Trophoblast cell (in vitro differentiated cells and primary cell): ENCODE results near the gene RPAP3.

ENCODE experiments used
- DNase-seq, 2 donors: peaks; one replicate each; pipeline ENCODE4 v3.0.0-alpha.2; 2016
- H2AFZ ChIP-seq: 2 replicates; pipeline ENCODE4 v1.6.1; 2013; ENCODE audit warnings: low read length, moderate library complexity, mild to moderate bottlenecking; ENCODE audit not compliant: insufficient read depth, poor library complexity
- H2AK5ac ChIP-seq: 2 replicates; pipeline ENCODE4 v1.6.1; 2013; ENCODE audit warnings: mild to moderate bottlenecking, low read length
- H2BK120ac ChIP-seq: 2 replicates; pipeline ENCODE4 v1.6.1; 2013; ENCODE audit warnings: low read length, mild to moderate bottlenecking, moderate library complexity; ENCODE audit not compliant: insufficient read depth, poor library complexity
- H2BK12ac ChIP-seq: 2 replicates; pipeline ENCODE4 v1.6.1; 2013; ENCODE audit warnings: mild to moderate bottlenecking, low read length, moderate library complexity
- H2BK5ac ChIP-seq: 2 replicates; pipeline ENCODE4 v1.6.1; 2013; ENCODE audit warnings: low read length, low read depth, moderate library complexity, mild to moderate bottlenecking; ENCODE audit not compliant: poor library complexity
- H3K14ac ChIP-seq: 2 replicates; pipeline ENCODE4 v1.6.1; 2013; ENCODE audit warnings: mild to moderate bottlenecking, low read length
- H3K18ac ChIP-seq: 2 replicates; pipeline ENCODE4 v1.6.1; 2013; ENCODE audit warnings: mild to moderate bottlenecking, low read length
- H3K23ac ChIP-seq: 2 replicates; pipeline ENCODE4 v1.6.1; 2013; ENCODE audit warnings: low read length
- H3K27ac ChIP-seq: 2 replicates; pipeline ENCODE4 v1.5.1; 2013; ENCODE audit warnings: low read depth, mild to moderate bottlenecking, inconsistent platforms, low read length, moderate library complexity
- H3K27me3 ChIP-seq: 2 replicates; pipeline ENCODE4 v1.6.1; 2013; ENCODE audit warnings: inconsistent platforms, mild to moderate bottlenecking, low read length, moderate library complexity; ENCODE audit not compliant: insufficient read depth
- H3K36me3 ChIP-seq, 2 experiments: 1 replicate in 1 of 2; 2 replicates in 1 of 2; pipeline ENCODE4 v1.6.1; 2013; ENCODE audit warnings: low read length in 2 of 2, mild to moderate bottlenecking in 2 of 2, moderate library complexity in 1 of 2; ENCODE audit not compliant: insufficient read depth in 2 of 2, control insufficient read depth in 1 of 2
- H3K4ac ChIP-seq: 2 replicates; pipeline ENCODE4 v1.6.1; 2013; ENCODE audit warnings: low read depth, mild to moderate bottlenecking, low read length, moderate library complexity
- H3K4me1 ChIP-seq, 2 experiments: 1 replicate in 1 of 2; 2 replicates in 1 of 2; pipeline ENCODE4 v1.6.1; 2013; ENCODE audit warnings: low read length in 2 of 2, mild to moderate bottlenecking in 2 of 2, moderate library complexity in 1 of 2; ENCODE audit not compliant: insufficient read depth in 2 of 2, control insufficient read depth in 1 of 2
- H3K4me2 ChIP-seq: 2 replicates; pipeline ENCODE4 v1.6.1; 2013; ENCODE audit warnings: inconsistent platforms, mild to moderate bottlenecking, low read length, moderate library complexity
- H3K4me3 ChIP-seq: 2 replicates; pipeline ENCODE4 v1.5.1; 2013; ENCODE audit warnings: mild to moderate bottlenecking, low read depth, low read length, inconsistent platforms
- H3K79me1 ChIP-seq: one replicate; pipeline ENCODE4 v1.6.1; 2013; ENCODE audit warnings: low read length
- H3K79me2 ChIP-seq: 2 replicates; pipeline ENCODE4 v1.6.1; 2013; ENCODE audit warnings: low read length, mild to moderate bottlenecking; ENCODE audit not compliant: control insufficient read depth, insufficient read depth, poor library complexity
- H3K9ac ChIP-seq: 2 replicates; pipeline ENCODE4 v1.6.1; 2013; ENCODE audit warnings: mild to moderate bottlenecking, low read length
- H3K9me3 ChIP-seq: 2 replicates; pipeline ENCODE4 v1.6.1; 2013; ENCODE audit warnings: low read depth, mild to moderate bottlenecking, control low read depth, inconsistent platforms, low read length; ENCODE audit not compliant: insufficient read depth
- H4K12ac ChIP-seq: 2 replicates; pipeline ENCODE4 v1.6.1; 2013; ENCODE audit warnings: low read depth, mild to moderate bottlenecking, low read length, moderate library complexity
- H4K8ac ChIP-seq: 2 replicates; pipeline ENCODE4 v1.6.1; 2013; ENCODE audit warnings: low read depth, mild to moderate bottlenecking, low read length, moderate library complexity
- H4K91ac ChIP-seq: one replicate; pipeline ENCODE4 v1.6.1; 2013; ENCODE audit warnings: low read depth, mild to moderate bottlenecking, low read length, moderate library complexity
- WGBS: extraction: QIAGEN DNeasy Blood & Tissue Kit; methylation state at CpG from one replicate; pipeline ENCODE4 v1.1.7; 2013; ENCODE audit warnings: missing lambda C conversion rate; ENCODE audit not compliant: insufficient read length, insufficient coverage; ENCODE audit errors: extremely low coverage; 5-methylcytosine and 5-hydroxymethylcytosine counted together

RPAP3 gene

DNA sequence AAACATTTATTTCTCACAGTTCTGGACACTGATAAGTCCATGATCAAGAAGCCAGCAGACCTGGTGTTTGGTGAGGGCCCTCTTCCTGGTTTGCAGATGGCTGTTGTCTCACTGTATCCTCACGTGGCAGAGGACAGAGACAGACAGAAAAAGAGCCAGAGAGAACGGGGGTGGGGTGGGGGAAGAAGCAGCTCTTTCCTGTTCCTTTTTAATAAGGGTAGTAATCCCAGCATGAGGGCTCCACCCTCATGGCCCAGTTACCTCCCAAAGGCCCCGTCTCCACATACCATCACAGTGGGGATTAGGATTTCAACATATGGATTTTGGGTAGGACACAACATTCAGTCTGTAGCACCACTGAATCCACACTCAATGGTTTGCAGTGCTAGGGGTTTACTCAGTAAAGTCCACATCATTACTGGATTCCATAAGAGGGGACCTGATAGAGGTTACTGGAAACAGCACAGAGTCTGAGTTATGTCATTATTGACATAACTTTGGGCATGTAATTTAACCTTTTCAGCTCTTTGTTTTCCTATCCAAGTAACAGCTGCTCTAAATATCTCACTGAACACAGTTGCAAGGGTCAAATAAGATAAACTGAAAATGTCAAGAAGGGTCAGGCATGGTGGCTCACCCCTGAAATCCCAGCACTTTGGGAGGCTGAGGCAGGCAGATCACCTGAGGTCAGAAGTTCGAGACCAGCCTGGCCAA lies 53.2 kb downstream of the RPAP3 start:
- H3K4me1 ChIP-seq = peaks cover 0 to 4% of the 10 kb centered on the region in 2 experiments
- H3K27ac ChIP-seq = no peak overlapping the region
- H2BK5ac ChIP-seq = no peak overlapping the region
- H3K14ac ChIP-seq = no peak overlapping the region
- H2BK12ac ChIP-seq = no peak overlapping the region
- no peak overlapping the region for H4K12ac ChIP-seq
- H3K27me3 ChIP-seq = no peaks in the 10 kb centered on the region
- H2BK120ac ChIP-seq = no peak overlapping the region
- no peak for DNase-seq
- H3K9ac ChIP-seq = no peak overlapping the region
- no CpG with 5 or more reads among the region's 4 CpGs for WGBS
- H4K91ac ChIP-seq = no peak overlapping the region
- no peak overlapping the region for H4K8ac ChIP-seq
- peaks cover 0 to 5% of the 10 kb centered on the region in 2 experiments for H3K36me3 ChIP-seq
- H2AK5ac ChIP-seq = no peak overlapping the region
- H3K9me3 ChIP-seq = peaks cover 2% of the 10 kb centered on the region
- H3K79me2 ChIP-seq = no peaks in the 10 kb centered on the region
- H3K23ac ChIP-seq = no peak overlapping the region
- no peak overlapping the region for H3K4me3 ChIP-seq
- H3K18ac ChIP-seq = no peak overlapping the region
- no peak overlapping the region for H3K4ac ChIP-seq
- no peaks in the 10 kb centered on the region for H3K79me1 ChIP-seq
- no peak overlapping the region for H3K4me2 ChIP-seq
- no peak overlapping the region for H2AFZ ChIP-seq

GRCh38 chr12:47651368-47652254 lies 54.2 kb downstream of the RPAP3 start:
- Histone ChIP-seq H4K91ac (no peak overlapping the region), H3K36me3 (peaks cover 0 to 5% of the 10 kb centered on the region in 2 experiments), H3K79me1 (no peaks in the 10 kb centered on the region), H3K4me2 (no peak overlapping the region), H3K27me3 (no peaks in the 10 kb centered on the region), H3K23ac (no peak overlapping the region), H3K4me1 (peaks cover 0 to 4% of the 10 kb centered on the region in 2 experiments), H4K8ac (no peak overlapping the region), H2BK12ac (no peak overlapping the region), H2AK5ac (no peak overlapping the region), H3K4ac (no peak overlapping the region), H3K9ac (no peak overlapping the region), H3K79me2 (no peaks in the 10 kb centered on the region), H3K27ac (no peak overlapping the region), H3K4me3 (no peak overlapping the region), H3K18ac (no peak overlapping the region), H4K12ac (no peak overlapping the region), H3K9me3 (peaks cover 2% of the 10 kb centered on the region), H2BK120ac (no peak overlapping the region), H3K14ac (no peak overlapping the region), H2AFZ (no peak overlapping the region), H2BK5ac (no peak overlapping the region)
- peak; percentile 37 to 51 for DNase-seq
- no CpG with 5 or more reads among the region's 12 CpGs for WGBS

- Histone ChIP-seq H4K12ac (no peak overlapping the region), H3K4me1 (peaks cover 0 to 4% of the 10 kb centered on the region in 2 experiments), H2BK12ac (no peak overlapping the region), H3K9me3 (peaks cover 2% of the 10 kb centered on the region), H3K18ac (no peak overlapping the region), H3K36me3 (peaks cover 0 to 2% of the 10 kb centered on the region in 2 experiments), H2BK5ac (no peak overlapping the region), H2AK5ac (no peak overlapping the region), H3K79me1 (no peaks in the 10 kb centered on the region), H3K27ac (no peak overlapping the region), H3K9ac (no peak overlapping the region), H3K23ac (peak overlapping the region; percentile 91), H2BK120ac (no peak overlapping the region), H4K8ac (no peak overlapping the region), H3K4me3 (no peak overlapping the region), H2AFZ (no peak overlapping the region), H3K14ac (no peak overlapping the region), H4K91ac (no peak overlapping the region), H3K27me3 (no peaks in the 10 kb centered on the region), H3K4ac (no peak overlapping the region), H3K4me2 (no peak overlapping the region), H3K79me2 (no peaks in the 10 kb centered on the region)
- WGBS = no CpG with 5 or more reads among the region's 1 CpG
- no peak for DNase-seq
Observed at GRCh38 chr12:47650469-47650868, 55.4 kb downstream of the RPAP3 start.

GRCh38 chr12:47649381-47649780 lies 56.4 kb downstream of the RPAP3 start:
- no peak overlapping the region for H2BK5ac ChIP-seq

More at GRCh38 chr12:47649381-47649780, 56.4 kb downstream of the RPAP3 start:
- Histone ChIP-seq H3K4me2 (no peak overlapping the region), H4K12ac (no peak overlapping the region), H3K23ac (no peak overlapping the region), H3K4me3 (no peak overlapping the region), H3K18ac (no peak overlapping the region), H3K14ac (no peak overlapping the region), H4K91ac (no peak overlapping the region), H2AFZ (no peak overlapping the region), H3K79me2 (no peaks in the 10 kb centered on the region), H3K9me3 (peaks cover 2% of the 10 kb centered on the region), H3K79me1 (no peaks in the 10 kb centered on the region), H2BK12ac (no peak overlapping the region), H3K4me1 (peaks cover 0 to 4% of the 10 kb centered on the region in 2 experiments), H3K27ac (no peak overlapping the region), H3K9ac (no peak overlapping the region), H2AK5ac (no peak overlapping the region), H2BK120ac (no peak overlapping the region), H3K36me3 (no peaks in the 10 kb centered on the region), H4K8ac (no peak overlapping the region), H3K27me3 (no peaks in the 10 kb centered on the region), H3K4ac (no peak overlapping the region)
- WGBS = no CpG with 5 or more reads among the region's 2 CpGs
- peak in 1 of 2 donors; percentile 18 for DNase-seq
